ENCODE data around the gene NOD2. TPM values are rescaled to one million over a fixed set of nuclear protein-coding genes. Genes with fewer than 3 reads are reported as not detected.

Gene NOD2
- total RNA-seq, 1 donor from 2014 or later = 15.4 TPM

- ATAC-seq = no peak
These were observed 800 bp downstream of the NOD2 start for GRCh38 chr16:50694206-50694605.

- no peak for ATAC-seq
These were observed 1.9 kb downstream of the NOD2 start for GRCh38 chr16:50695017-50696000.

- no peak for ATAC-seq
These were observed 2.7 kb downstream of the NOD2 start for GRCh38 chr16:50696126-50696525.

GRCh38 chr16:50696575-50697420 is 3.4 kb downstream of the NOD2 start:
- ATAC-seq = peak; percentile 90

GRCh38 chr16:50697421-50697715 is 4.0 kb downstream of the NOD2 start:
- no peak for ATAC-seq

- no peak for ATAC-seq
These were observed 4.7 kb downstream of the NOD2 start for GRCh38 chr16:50697881-50698767.

GRCh38 chr16:50699326-50700159 is 6.1 kb downstream of the NOD2 start:
- ATAC-seq = peak; percentile 86

- ATAC-seq = peak; percentile 16
These were observed 9.3 kb downstream of the NOD2 start for GRCh38 chr16:50702725-50703124.

- no peak for ATAC-seq
These were observed 10.8 kb downstream of the NOD2 start for GRCh38 chr16:50704245-50704644.

- no peak for ATAC-seq
These were observed 12.2 kb downstream of the NOD2 start for GRCh38 chr16:50705436-50706110.

- ATAC-seq = peak; percentile 79
These were observed 12.8 kb downstream of the NOD2 start for GRCh38 chr16:50706250-50706649.

GRCh38 chr16:50708373-50709060 is 15.1 kb downstream of the NOD2 start:
- no peak for ATAC-seq

- no peak for ATAC-seq
These were observed 15.8 kb downstream of the NOD2 start for GRCh38 chr16:50709061-50709684.

GRCh38 chr16:50709980-50710379 is 16.6 kb downstream of the NOD2 start:
- ATAC-seq = no peak

- no peak for ATAC-seq
These were observed 17.6 kb downstream of the NOD2 start for GRCh38 chr16:50711040-50711439.

GRCh38 chr16:50711862-50712559 is 18.6 kb downstream of the NOD2 start:
- no peak for ATAC-seq

GRCh38 chr16:50712560-50712898 is 19.1 kb downstream of the NOD2 start:
- no peak for ATAC-seq

- ATAC-seq = no peak
These were observed 19.6 kb downstream of the NOD2 start for GRCh38 chr16:50712956-50713355.

- no peak for ATAC-seq
These were observed 23.7 kb downstream of the NOD2 start for GRCh38 chr16:50717091-50717490.
